ENCODE measurements around the gene GPR157.

- TF ChIP-seq, protein P1, sequence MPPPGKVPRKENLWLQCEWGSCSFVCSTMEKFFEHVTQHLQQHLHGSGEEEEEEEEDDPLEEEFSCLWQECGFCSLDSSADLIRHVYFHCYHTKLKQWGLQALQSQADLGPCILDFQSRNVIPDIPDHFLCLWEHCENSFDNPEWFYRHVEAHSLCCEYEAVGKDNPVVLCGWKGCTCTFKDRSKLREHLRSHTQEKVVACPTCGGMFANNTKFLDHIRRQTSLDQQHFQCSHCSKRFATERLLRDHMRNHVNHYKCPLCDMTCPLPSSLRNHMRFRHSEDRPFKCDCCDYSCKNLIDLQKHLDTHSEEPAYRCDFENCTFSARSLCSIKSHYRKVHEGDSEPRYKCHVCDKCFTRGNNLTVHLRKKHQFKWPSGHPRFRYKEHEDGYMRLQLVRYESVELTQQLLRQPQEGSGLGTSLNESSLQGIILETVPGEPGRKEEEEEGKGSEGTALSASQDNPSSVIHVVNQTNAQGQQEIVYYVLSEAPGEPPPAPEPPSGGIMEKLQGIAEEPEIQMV (CRISPR knock-in tag; IDR thresholded peaks at IDR 0.05; ENCODE audit: low read depth), result no peak
- TF ChIP-seq CHD4 (IDR thresholded peaks at IDR 0.05; ENCODE audit: borderline replicate concordance, low read length), result no peak
- no peak for TF ChIP-seq BRCA1 (CRISPR knock-in tag; IDR thresholded peaks at IDR 0.05)
Observed at GRCh38 chr1:9061252-9061960, 67.5 kb downstream of the GPR157 start.

Data from HepG2 (cell line).